NK-92 (cell line): ENCODE measurements around the gene CRABP2.

ENCODE experiments used
- DNase-seq: peaks from one replicate; lab custom pipeline; 2025; ENCODE audit not compliant: unreplicated experiment; lab: John Stamatoyannopoulos, UW

Gene CRABP2

DNA sequence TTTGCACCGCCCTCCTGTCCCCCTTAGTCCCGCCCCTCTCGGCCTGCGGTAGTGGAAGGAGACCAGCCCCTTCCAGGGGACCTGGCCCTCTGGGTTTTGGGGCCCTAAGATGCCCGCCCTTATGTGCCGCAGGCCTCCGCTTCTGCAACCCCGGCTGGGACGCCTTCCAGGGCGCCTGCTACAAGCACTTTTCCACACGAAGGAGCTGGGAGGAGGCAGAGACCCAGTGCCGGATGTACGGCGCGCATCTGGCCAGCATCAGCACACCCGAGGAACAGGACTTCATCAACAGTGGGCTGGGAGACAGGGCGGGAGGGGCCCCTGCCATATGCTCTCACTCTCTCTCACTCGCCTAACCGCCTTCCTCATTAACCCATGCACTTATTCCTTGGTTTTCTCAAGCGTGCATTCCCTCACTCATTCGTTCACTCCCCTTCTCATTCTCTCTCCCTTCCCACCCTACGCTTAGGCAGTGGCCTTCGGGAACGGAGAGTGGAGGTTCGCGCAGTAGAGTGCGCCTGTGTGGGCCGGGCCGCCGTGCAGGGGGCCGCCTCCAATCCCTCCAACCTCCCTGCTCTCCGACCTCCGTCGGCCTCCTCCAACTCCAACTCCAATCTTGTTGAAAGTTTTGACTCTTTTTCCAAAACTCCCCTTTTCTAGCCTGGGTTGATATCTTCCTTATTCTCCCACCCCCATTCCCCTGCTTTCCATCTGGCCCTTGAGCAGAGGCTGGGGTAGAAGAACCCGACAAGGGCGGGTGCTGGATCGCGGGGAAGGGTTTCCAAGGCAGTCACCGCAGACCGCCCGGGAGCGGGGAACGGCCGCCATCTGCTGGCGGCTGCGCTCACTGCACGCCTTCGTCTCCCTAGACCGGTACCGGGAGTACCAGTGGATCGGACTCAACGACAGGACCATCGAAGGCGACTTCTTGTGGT is 48.3 kb downstream of the CRABP2 start:
- DNase-seq: no peak

DNA sequence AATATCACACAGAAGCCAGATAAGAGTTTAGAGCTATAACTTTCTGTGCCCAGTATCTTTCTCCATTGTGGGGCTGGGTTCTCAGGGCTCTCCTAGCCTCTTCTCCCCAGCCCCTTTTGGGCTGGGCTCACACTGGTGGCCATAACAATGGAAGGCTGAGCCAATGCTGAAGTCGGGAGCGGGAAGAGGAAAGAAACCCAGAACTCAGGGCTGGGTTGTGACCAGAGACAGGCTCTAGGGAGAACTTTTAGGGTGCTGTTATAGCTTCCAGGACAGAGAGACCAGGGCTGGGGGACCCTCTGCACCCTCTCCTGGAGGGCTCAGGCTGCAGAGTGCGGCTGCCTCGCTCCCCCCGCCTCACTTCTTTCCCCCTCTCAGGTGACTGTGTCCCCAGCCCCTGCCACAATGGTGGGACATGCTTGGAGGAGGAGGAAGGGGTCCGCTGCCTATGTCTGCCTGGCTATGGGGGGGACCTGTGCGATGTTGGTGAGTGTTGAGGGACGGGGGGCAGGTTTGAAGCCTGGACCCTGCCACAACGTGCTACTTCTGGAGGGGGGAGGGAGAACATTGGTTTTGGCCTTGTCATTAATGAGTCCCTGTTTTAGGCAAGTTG is 49.4 kb downstream of the CRABP2 start:
- DNase-seq: no peak

DNA sequence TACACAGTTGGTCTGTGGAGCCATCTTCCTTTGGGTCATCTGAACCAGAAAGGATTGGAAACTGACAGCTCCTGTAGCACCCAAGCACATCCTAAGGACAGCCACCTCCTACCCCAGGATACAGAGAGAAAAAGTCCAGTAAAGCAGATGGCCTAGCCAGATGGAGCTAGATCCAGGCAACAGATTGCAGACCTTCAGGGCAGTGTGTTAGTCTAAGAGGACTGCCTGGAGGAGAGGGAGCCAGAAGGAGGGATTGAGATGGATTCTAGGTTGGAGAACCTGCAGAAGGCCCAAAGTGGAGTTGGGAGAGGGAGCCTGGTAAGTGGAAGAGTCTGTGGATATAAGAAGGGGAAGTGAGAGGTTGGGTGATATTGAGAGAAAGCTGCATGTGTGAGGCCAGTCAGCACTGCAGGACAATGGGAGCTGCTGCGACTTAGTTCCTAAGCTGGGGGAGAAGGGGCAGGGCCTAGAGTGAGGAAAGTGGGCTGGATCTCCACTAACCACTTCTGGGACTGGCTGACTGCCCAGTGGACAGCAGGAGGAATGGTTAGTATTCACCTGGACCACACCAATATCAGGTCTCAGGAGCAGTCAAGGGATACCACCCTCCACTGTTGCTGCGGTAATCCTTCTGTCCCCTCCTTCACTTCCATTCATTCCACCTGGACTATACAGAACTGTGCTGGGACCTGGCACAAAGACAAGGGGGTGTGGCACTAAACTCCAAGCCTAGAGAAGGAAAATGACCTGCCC is 50.1 kb downstream of the CRABP2 start:
- no peak for DNase-seq

DNA sequence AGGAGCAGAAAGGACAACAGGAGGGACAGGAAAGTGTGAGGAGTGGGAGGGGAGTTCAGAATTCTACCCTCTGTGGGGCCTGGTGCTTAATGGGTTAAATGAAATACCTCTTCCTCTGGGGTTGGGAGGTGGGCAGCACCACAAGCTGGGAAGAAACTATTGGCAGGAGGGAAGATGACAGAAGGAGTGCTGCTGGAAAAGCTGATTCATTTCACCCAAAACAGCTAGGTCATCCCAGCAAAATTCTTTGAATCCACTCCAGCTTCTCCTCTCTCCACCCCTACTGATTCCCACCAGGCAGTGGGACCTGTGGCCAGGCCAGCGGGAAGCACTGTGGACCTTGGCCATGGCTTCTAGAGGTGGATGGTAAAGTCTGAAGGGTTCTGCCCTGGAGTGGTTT is 50.7 kb downstream of the CRABP2 start:
- no peak for DNase-seq

DNA sequence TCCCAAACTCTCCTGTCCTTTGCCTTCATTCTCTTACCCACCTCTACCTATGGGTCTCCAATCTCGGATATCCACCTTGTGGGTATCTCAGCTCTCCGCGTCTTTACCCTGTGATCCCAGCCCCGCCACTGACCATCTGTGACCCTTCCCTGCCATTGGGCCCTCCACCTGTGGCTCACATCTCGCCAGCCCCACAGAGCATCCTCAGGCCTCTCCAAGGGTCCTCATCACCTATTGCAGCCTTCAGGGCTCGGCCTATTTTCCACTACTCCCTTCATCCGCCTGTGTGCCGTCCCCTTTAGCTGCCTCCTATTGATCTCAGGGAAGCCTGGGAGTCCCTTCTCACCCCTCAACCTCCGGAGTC is 52.4 kb downstream of the CRABP2 start:
- no peak for DNase-seq

DNA sequence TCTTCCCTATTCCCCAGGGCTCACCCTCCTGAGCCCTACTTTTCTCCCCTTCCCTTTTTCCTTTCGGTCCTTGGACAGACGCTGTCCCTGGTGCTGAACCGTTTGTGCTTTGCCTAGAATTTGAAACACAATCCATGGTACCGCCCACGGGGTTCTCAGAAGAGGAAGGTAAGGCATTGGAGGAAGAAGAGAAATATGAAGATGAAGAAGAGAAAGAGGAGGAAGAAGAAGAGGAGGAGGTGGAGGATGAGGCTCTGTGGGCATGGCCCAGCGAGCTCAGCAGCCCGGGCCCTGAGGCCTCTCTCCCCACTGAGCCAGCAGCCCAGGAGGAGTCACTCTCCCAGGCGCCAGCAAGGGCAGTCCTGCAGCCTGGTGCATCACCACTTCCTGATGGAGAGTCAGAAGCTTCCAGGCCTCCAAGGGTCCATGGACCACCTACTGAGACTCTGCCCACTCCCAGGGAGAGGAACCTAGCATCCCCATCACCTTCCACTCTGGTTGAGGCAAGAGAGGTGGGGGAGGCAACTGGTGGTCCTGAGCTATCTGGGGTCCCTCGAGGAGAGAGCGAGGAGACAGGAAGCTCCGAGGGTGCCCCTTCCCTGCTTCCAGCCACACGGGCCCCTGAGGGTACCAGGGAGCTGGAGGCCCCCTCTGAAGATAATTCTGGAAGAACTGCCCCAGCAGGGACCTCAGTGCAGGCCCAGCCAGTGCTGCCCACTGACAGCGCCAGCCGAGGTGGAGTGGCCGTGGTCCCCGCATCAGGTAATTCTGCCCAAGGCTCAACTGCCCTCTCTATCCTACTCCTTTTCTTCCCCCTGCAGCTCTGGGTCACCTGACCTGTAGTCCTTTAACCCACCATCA is 53.0 kb downstream of the CRABP2 start:
- DNase-seq: no peak
